H1 (cell line): Measurements from ENCODE around the gene MGLL. TPM values are rescaled to one million over a fixed set of nuclear protein-coding genes. Genes with fewer than 3 reads are reported as not detected.

Experiments
- CTCF ChIA-PET: fragments of 300-600 bp; sonication (Branson Sonifier 250); formaldehyde crosslinking; loops from one replicate; lab custom pipeline; 2021; ENCODE audit not compliant: partially characterized antibody; lab: Charles Lee
- POLR2A ChIA-PET: fragments of 300-600 bp; sonication (Branson Sonifier 250); formaldehyde crosslinking; loops from one replicate; lab custom pipeline; 2021; ENCODE audit warnings: inconsistent platforms; ENCODE audit not compliant: partially characterized antibody; lab: Charles Lee
- DNase-seq, 2 experiments: peaks; one replicate each; pipeline versions ENCODE4 v3.0.0 to v3.0.0-alpha.2; 2010 to 2022; ENCODE audit warnings: low spot score in 2 of 2, low read depth in 1 of 2, mixed read lengths in 1 of 2
- FAIRE-seq: peaks from 2 replicates; lab custom pipeline; 2011; peaks lifted over from hg19 to GRCh38; lab: Jason Lieb, UNC
- H2AFZ ChIP-seq: 2 replicates; pipeline ENCODE4 v1.8.1; 2012; ENCODE audit warnings: low read length, inconsistent platforms
- H2AK5ac ChIP-seq: 2 replicates; pipeline ENCODE4 v1.6.1; 2013; ENCODE audit warnings: low read depth, low read length
- H2BK120ac ChIP-seq: replicated peaks from 2 replicates; pipeline ENCODE3; 2013; ENCODE audit warnings: low read depth, low read length, inconsistent platforms
- H2BK12ac ChIP-seq: 2 replicates; pipeline ENCODE4 v1.6.1; 2013; ENCODE audit warnings: low read depth, low read length
- H2BK15ac ChIP-seq: 2 replicates; pipeline ENCODE4 v1.6.1; 2013; ENCODE audit warnings: low read length
- H2BK20ac ChIP-seq: 2 replicates; pipeline ENCODE4 v1.6.1; 2013; ENCODE audit warnings: low read length
- H2BK5ac ChIP-seq: 2 replicates; pipeline ENCODE4 v1.6.1; 2013; ENCODE audit warnings: low read depth, low read length
- H3K14ac ChIP-seq: 2 replicates; pipeline ENCODE4 v1.6.1; 2013; ENCODE audit warnings: inconsistent platforms; ENCODE audit not compliant: insufficient read length
- H3K18ac ChIP-seq: 2 replicates; pipeline ENCODE4 v1.6.1; 2013; ENCODE audit warnings: low read length; ENCODE audit errors: extremely low read depth
- H3K23ac ChIP-seq: 2 replicates; pipeline ENCODE4 v1.6.1; 2013; ENCODE audit warnings: inconsistent platforms; ENCODE audit not compliant: insufficient read length
- H3K23me2 ChIP-seq: 2 replicates; pipeline ENCODE4 v1.6.1; 2013; ENCODE audit warnings: low read depth, low read length
- H3K27ac ChIP-seq: 2 replicates; pipeline ENCODE4 v1.6.1; 2011; ENCODE audit warnings: low read depth, low read length, inconsistent platforms
- H3K27me3 ChIP-seq, 4 experiments: replicated peaks in 1 of 4; 1 replicate in 1 of 4; 2 replicates in 3 of 4; pipeline versions ENCODE4 v1.6.1 to v1.8.1; 2011 to 2013; ENCODE audit warnings: low read length in 3 of 4, mild to moderate bottlenecking in 3 of 4, inconsistent platforms in 2 of 4, mixed read lengths in 2 of 4, moderate library complexity in 1 of 4; ENCODE audit not compliant: control insufficient read depth in 3 of 4, insufficient read depth in 3 of 4; ENCODE audit errors: extremely low read depth in 1 of 4
- H3K36me3 ChIP-seq, 4 experiments: 2 replicates each; pipeline versions ENCODE4 v1.6.1 to v1.8.1; 2011 to 2013; ENCODE audit warnings: mild to moderate bottlenecking in 4 of 4, low read length in 3 of 4, moderate library complexity in 2 of 4, control low read depth in 1 of 4, inconsistent platforms in 1 of 4; ENCODE audit not compliant: insufficient read depth in 4 of 4, control insufficient read depth in 2 of 4
- H3K4ac ChIP-seq: replicated peaks from 2 replicates; pipeline ENCODE3; 2013; ENCODE audit warnings: low read length, low read depth, mixed read lengths, inconsistent platforms; ENCODE audit not compliant: insufficient read length
- H3K4me1 ChIP-seq, 4 experiments: replicated peaks in 1 of 4; 1 replicate in 1 of 4; 2 replicates in 3 of 4; pipeline versions ENCODE4 v1.6.1 to v1.8.1; 2011 to 2013; ENCODE audit warnings: low read length in 3 of 4, inconsistent platforms in 2 of 4, mixed read lengths in 1 of 4; ENCODE audit not compliant: insufficient read depth in 4 of 4, control insufficient read depth in 3 of 4
- H3K4me2 ChIP-seq, 2 experiments: 2 replicates each; pipeline versions ENCODE4 v1.6.1 to v1.8.1; 2011 to 2013; ENCODE audit warnings: low read depth in 2 of 2, low read length in 2 of 2, control low read depth in 1 of 2, inconsistent platforms in 1 of 2, mild to moderate bottlenecking in 1 of 2; ENCODE audit not compliant: insufficient read depth in 1 of 2
- H3K4me3 ChIP-seq, 4 experiments: fragments of 200-600, 300-600 bp in 1 of 4; sonication (generic), shearing (Covaris generic), sonication (Bioruptor Twin) in 1 of 4; 2 replicates each; pipeline versions ENCODE4 v1.5.1 to v1.8.1; 2011 to 2016; ENCODE audit warnings: low read length in 4 of 4, low read depth in 3 of 4, control low read depth in 2 of 4, inconsistent platforms in 2 of 4, mild to moderate bottlenecking in 2 of 4, mixed read lengths in 1 of 4, moderate library complexity in 1 of 4; ENCODE audit not compliant: insufficient read depth in 2 of 4; ENCODE audit errors: extremely low read depth in 1 of 4
- H3K56ac ChIP-seq: replicated peaks from 2 replicates; pipeline ENCODE3; 2013; ENCODE audit warnings: low read depth, mild to moderate bottlenecking, mixed read lengths, low read length, inconsistent platforms; ENCODE audit not compliant: insufficient read length
- H3K79me1 ChIP-seq: 2 replicates; pipeline ENCODE4 v1.6.1; 2013; ENCODE audit warnings: low read depth, low read length, control low read depth
- H3K79me2 ChIP-seq, 2 experiments: 2 replicates each; pipeline versions ENCODE4 v1.6.1 to v1.8.1; 2012 to 2013; ENCODE audit warnings: low read length in 2 of 2, mild to moderate bottlenecking in 2 of 2, inconsistent platforms in 1 of 2; ENCODE audit not compliant: insufficient read depth in 2 of 2, control insufficient read depth in 1 of 2
- H3K9ac ChIP-seq, 4 experiments: replicated peaks in 1 of 4; 1 replicate in 1 of 4; 2 replicates in 3 of 4; pipeline versions ENCODE4 v1.6.1 to v1.8.1; 2011 to 2013; ENCODE audit warnings: low read depth in 3 of 4, low read length in 3 of 4, control low read depth in 2 of 4, mild to moderate bottlenecking in 2 of 4, moderate library complexity in 2 of 4, inconsistent platforms in 1 of 4; ENCODE audit errors: extremely low read depth in 1 of 4
- H3K9me3 ChIP-seq, 2 experiments: 2 replicates each; pipeline versions ENCODE4 v1.6.1 to v1.8.1; 2012 to 2013; ENCODE audit warnings: mild to moderate bottlenecking in 2 of 2, moderate library complexity in 2 of 2, control low read depth in 1 of 2, inconsistent platforms in 1 of 2, low read depth in 1 of 2, low read length in 1 of 2, mixed read lengths in 1 of 2; ENCODE audit not compliant: insufficient read depth in 2 of 2
- H4K20me1 ChIP-seq, 2 experiments: replicated peaks in 1 of 2; 2 replicates each; pipeline versions ENCODE3 to v1.8.1; 2011 to 2013; ENCODE audit warnings: inconsistent platforms in 2 of 2, low read length in 2 of 2, mild to moderate bottlenecking in 1 of 2; ENCODE audit not compliant: insufficient read depth in 2 of 2, control insufficient read depth in 1 of 2
- H4K5ac ChIP-seq: 2 replicates; pipeline ENCODE4 v1.6.1; 2013; ENCODE audit warnings: low read length, low read depth, mixed read lengths, inconsistent platforms; ENCODE audit not compliant: insufficient read length
- H4K8ac ChIP-seq: 2 replicates; pipeline ENCODE4 v1.8.0; 2013; ENCODE audit warnings: mild to moderate bottlenecking, moderate library complexity, low read length, inconsistent platforms; ENCODE audit not compliant: insufficient read depth; ENCODE audit errors: extremely low read depth
- H4K91ac ChIP-seq: replicated peaks from 2 replicates; pipeline ENCODE3; 2013; ENCODE audit warnings: low read length, mixed read lengths, inconsistent platforms; ENCODE audit not compliant: insufficient read length
- BRCA1 ChIP-seq: IDR thresholded peaks from 2 replicates; pipeline ENCODE4 v1.6.1; 2012; ENCODE audit warnings: low read depth, low read length, improper control_type of control experiment
- CHD1 ChIP-seq: IDR thresholded peaks from 2 replicates; pipeline ENCODE4 v1.6.1; 2012; ENCODE audit warnings: low read depth, low read length, improper control_type of control experiment
- CTCF ChIP-seq, 3 experiments: IDR thresholded peaks; 1 replicate in 2 of 3; 2 replicates in 1 of 3; pipeline versions ENCODE4 v1.5.1 to v1.6.1; 2011; ENCODE audit warnings: low read length in 3 of 3, mild to moderate bottlenecking in 3 of 3, inconsistent platforms in 2 of 3, low read depth in 1 of 3, moderate library complexity in 1 of 3; ENCODE audit not compliant: insufficient read depth in 1 of 3; ENCODE audit errors: control extremely low read depth in 1 of 3
- GTF2F1 ChIP-seq: IDR thresholded peaks from 2 replicates; pipeline ENCODE4 v1.6.1; 2012; ENCODE audit warnings: low read depth, low read length, improper control_type of control experiment, borderline replicate concordance
- JUN ChIP-seq: IDR thresholded peaks from 2 replicates; pipeline ENCODE4 v1.6.1; 2011; ENCODE audit warnings: low read depth, mild to moderate bottlenecking, improper control_type of control experiment, low read length
- JUND ChIP-seq: IDR thresholded peaks from 2 replicates; pipeline ENCODE4 v1.6.1; 2011; ENCODE audit warnings: mild to moderate bottlenecking, improper control_type of control experiment, low read length
- NRF1 ChIP-seq: IDR thresholded peaks from 2 replicates; pipeline ENCODE4 v1.6.1; 2011; ENCODE audit warnings: mild to moderate bottlenecking, low read depth, low read length, improper control_type of control experiment
- RXRA ChIP-seq: IDR thresholded peaks from 2 replicates; pipeline ENCODE4 v1.6.1; 2011; ENCODE audit warnings: low read depth, mild to moderate bottlenecking, low read length, moderate library complexity; ENCODE audit not compliant: insufficient read depth
- WGBS, 2 experiments: shearing (Covaris generic) in 1 of 2; methylation state at CpG; one replicate each; pipeline versions ENCODE4 v1.1.6 to v1.1.7; 2013 to 2015; ENCODE audit warnings: low lambda C conversion rate in 2 of 2, mixed read lengths in 2 of 2, inconsistent platforms in 1 of 2, low coverage in 1 of 2, missing lambda C conversion rate in 1 of 2; ENCODE audit not compliant: insufficient replicate concordance in 2 of 2, insufficient coverage in 1 of 2, insufficient read length in 1 of 2; ENCODE audit errors: extremely low coverage in 1 of 2, missing lambda C conversion rate in 1 of 2; 5-methylcytosine and 5-hydroxymethylcytosine counted together
- polyA plus RNA-seq, 7 experiments: library from polyadenylated mRNA; depleted of rRNA in 3 of 7; stranded (reverse) in 5 of 7; unstranded in 2 of 7; fragments of >200 nt in 5 of 7; fragments of 200-250 nt in 2 of 7; gene quantifications; 1 replicate in 5 of 7; 2 replicates in 1 of 7; 4 replicates in 1 of 7; pipeline versions ENCODE4 v1.2.1 to v1.2.3, GENCODE V29; 2011 to 2013; ENCODE audit warnings: missing spikeins in 2 of 7, mixed read lengths in 2 of 7
- total RNA-seq: library from RNA; stranded (reverse); fragmentation: NEBNext Ultra II Directional; extraction: Animal tissue kit (Norgen Biotek cat#: 25700); gene quantifications from 2 replicates; pipeline ENCODE4 v1.2.1, GENCODE V29; 2021

The MGLL gene
- total and polyA plus RNA-seq, 2 of the 8 experiments (the other 6 are each of a cell fraction or from before 2014, with no cell fraction given): 0.05 to 0.34 TPM

- Histone ChIP-seq H3K56ac (no peak overlapping the region), H3K14ac (no peak overlapping the region), H3K79me1 (no peaks in the 10 kb centered on the region; the same call in 1 of the 2 replicates), H2BK20ac (no peak overlapping the region), H3K18ac (no peak overlapping the region), H3K4me3 (no peak overlapping the region), H4K20me1 (no peaks in the 10 kb centered on the region), H2AK5ac (no peak overlapping the region), H2BK120ac (no peak overlapping the region), H2BK12ac (no peak overlapping the region), H3K79me2 (no peaks in the 10 kb centered on the region), H4K8ac (no peak overlapping the region; the same call in 1 of the 2 replicates), H3K23me2 (no peaks in the 10 kb centered on the region), H4K91ac (no peak overlapping the region), H2AFZ (no peak overlapping the region), H3K9me3 (no peaks in the 10 kb centered on the region), H4K5ac (no peak overlapping the region), H3K4ac (no peak overlapping the region), H3K36me3 (peaks cover 0 to 7% (median under 1%) of the 10 kb centered on the region in 4 experiments; a peak in 1 of 8 replicates), H2BK5ac (no peak overlapping the region), H3K27ac (no peak overlapping the region), H3K4me1 (peaks cover 0 to 7% (median 2%) of the 10 kb centered on the region in 4 experiments; a peak in 3 of 7 replicates), H3K23ac (peak overlapping the region; percentile 59), H3K4me2 (no peak overlapping the region), H3K27me3 (no peaks in the 10 kb centered on the region), H3K9ac (no peak overlapping the region), H2BK15ac (no peak overlapping the region)
- TF ChIP-seq JUND (no peak), NRF1 (no peak), GTF2F1 (no peak), BRCA1 (no peak), CHD1 (no peak), RXRA (no peak), JUN (no peak), CTCF (IDR thresholded peaks at IDR 0.05; ENCODE audit: control extremely low read depth in 1 of 3, insufficient read depth in 1 of 3, low read depth in 1 of 3, low read length in 3 of 3) (no peak)
- ChIA-PET POLR2A (interaction anchor here (1.2 kb wide), 1 partner anchor 16 kb away, joined by 3 read pairs; no protein-coding TSS in a partner anchor), CTCF (interaction anchor here (1.0 to 1.3 kb wide), 2 partner anchors 9 to 65 kb away, joined by 3 read pairs; no protein-coding TSS in a partner anchor)
- 89% methylated on average over 3 of the region's 3 CpGs; no CpG with 5 or more reads in 1 of the 2 experiments for WGBS, 2 experiments
- FAIRE-seq: no peak
- DNase-seq: no peak
Measured at GRCh38 chr3:127640042-127640355, 182.3 kb downstream of the MGLL start.
